ENCODE data around the gene TPRN. TPM values are rescaled to one million over a fixed set of nuclear protein-coding genes. Genes with fewer than 3 reads are reported as not detected.

TPRN gene
- total RNA-seq, 1 experiment from 2014 or later, result 24.9 TPM

- no peaks in the 10 kb centered on the region for H3K9me2 ChIP-seq (ENCODE audit: insufficient read depth)
- CTCF ChIA-PET, result no interaction called here
- H3K9ac ChIP-seq (ENCODE audit: low read length), result no peak overlapping the region
- no peak overlapping the region for H3K4me2 ChIP-seq (ENCODE audit: low read length)
- no peaks in the 10 kb centered on the region for H3K9me3 ChIP-seq (ENCODE audit: control insufficient read depth in 1 of 2, insufficient read depth in 1 of 2, low read depth in 1 of 2, low read length in 2 of 2)
- intact Hi-C loops (cut with micrococcal nuclease), result no loop called here
- peaks cover 0 to under 1% of the 10 kb centered on the region in 2 experiments; a peak in 2 of 4 replicates for H3K36me3 ChIP-seq (ENCODE audit: control insufficient read depth in 1 of 2, insufficient read depth in 2 of 2, low read length in 2 of 2)
- RAD21 ChIA-PET (ENCODE audit: low non-redundant PET in 1 of 2, low total read pairs in 2 of 2, uncharacterized antibody in 2 of 2, unreplicated experiment in 2 of 2), result no interaction called here
- no peak overlapping the region for H2AFZ ChIP-seq (ENCODE audit: low read depth, low read length, poor library complexity, severe bottlenecking)
- H3K4me3 ChIP-seq (replicated peaks in 1 of 2; ENCODE audit: low read depth in 1 of 2, low read length in 2 of 2), result no peak overlapping the region
- no peaks in the 10 kb centered on the region for H4K20me1 ChIP-seq (ENCODE audit: insufficient read depth)
- no peaks in the 10 kb centered on the region for H3K27me3 ChIP-seq (ENCODE audit: insufficient read depth, low read length)
- H3K27ac ChIP-seq (ENCODE audit: low read depth, low read length), result no peak overlapping the region
- POLR2A ChIA-PET, result interaction anchor here (1.6 kb wide), 1 partner anchor 12 kb away, joined by 5 read pairs; no protein-coding TSS in a partner anchor
- peaks cover 5 to 23% of the 10 kb centered on the region in 2 experiments for H3K4me1 ChIP-seq (ENCODE audit: control insufficient read depth in 1 of 2, insufficient read depth in 2 of 2, low read length in 2 of 2)
- ATAC-seq (no peak), DNase-seq (ENCODE audit: low read depth, low spot score) (no peak)
- no peaks in the 10 kb centered on the region for H3K79me2 ChIP-seq (ENCODE audit: insufficient read depth, low read length)
- no TSS peak for BruUV-seq (replicated peaks)
- TF ChIP-seq FOSL1 (IDR thresholded peaks at IDR 0.05; ENCODE audit: low read depth), result no peak
- TF ChIP-seq EZH2 (IDR thresholded peaks at IDR 0.05), result no peak
- TF ChIP-seq, protein P1, sequence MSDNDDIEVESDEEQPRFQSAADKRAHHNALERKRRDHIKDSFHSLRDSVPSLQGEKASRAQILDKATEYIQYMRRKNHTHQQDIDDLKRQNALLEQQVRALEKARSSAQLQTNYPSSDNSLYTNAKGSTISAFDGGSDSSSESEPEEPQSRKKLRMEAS (IDR thresholded peaks at IDR 0.05), result no peak
- no peak for TF ChIP-seq ATF3 (IDR thresholded peaks at IDR 0.05)
- no peak for TF ChIP-seq TCF7L2 (IDR thresholded peaks at IDR 0.05; ENCODE audit: borderline replicate concordance, extremely low read depth, insufficient read depth, insufficient read length)
- TF ChIP-seq POLR2A (IDR thresholded peaks at IDR 0.05; ENCODE audit: borderline replicate concordance, extremely low read depth, insufficient read depth, insufficient read length), result no peak
- TF ChIP-seq YY1 (IDR thresholded peaks at IDR 0.05; ENCODE audit: extremely low read depth, insufficient replicate concordance, low read depth, low read length), result no peak
- TF ChIP-seq JUND (IDR thresholded peaks at IDR 0.05), result no peak
- no peak for TF ChIP-seq EGR1 (IDR thresholded peaks at IDR 0.05; ENCODE audit: low read depth)
- TF ChIP-seq CBX3 (IDR thresholded peaks at IDR 0.05; ENCODE audit: low read depth), result no peak
- no peak for TF ChIP-seq CTCF (IDR thresholded peaks at IDR 0.05 in 2 of 3, conservative IDR thresholded peaks at IDR 0.05 in 1 of 3; ENCODE audit: borderline replicate concordance in 1 of 3, insufficient read depth in 1 of 3, low read depth in 2 of 3, low read length in 2 of 3)
- no peak for TF ChIP-seq CEBPB (IDR thresholded peaks at IDR 0.05; ENCODE audit: low read depth)
- no peak for TF ChIP-seq POLR2AphosphoS5 (IDR thresholded peaks at IDR 0.05; ENCODE audit: low read depth, low read length)
- TF ChIP-seq, protein P2, sequence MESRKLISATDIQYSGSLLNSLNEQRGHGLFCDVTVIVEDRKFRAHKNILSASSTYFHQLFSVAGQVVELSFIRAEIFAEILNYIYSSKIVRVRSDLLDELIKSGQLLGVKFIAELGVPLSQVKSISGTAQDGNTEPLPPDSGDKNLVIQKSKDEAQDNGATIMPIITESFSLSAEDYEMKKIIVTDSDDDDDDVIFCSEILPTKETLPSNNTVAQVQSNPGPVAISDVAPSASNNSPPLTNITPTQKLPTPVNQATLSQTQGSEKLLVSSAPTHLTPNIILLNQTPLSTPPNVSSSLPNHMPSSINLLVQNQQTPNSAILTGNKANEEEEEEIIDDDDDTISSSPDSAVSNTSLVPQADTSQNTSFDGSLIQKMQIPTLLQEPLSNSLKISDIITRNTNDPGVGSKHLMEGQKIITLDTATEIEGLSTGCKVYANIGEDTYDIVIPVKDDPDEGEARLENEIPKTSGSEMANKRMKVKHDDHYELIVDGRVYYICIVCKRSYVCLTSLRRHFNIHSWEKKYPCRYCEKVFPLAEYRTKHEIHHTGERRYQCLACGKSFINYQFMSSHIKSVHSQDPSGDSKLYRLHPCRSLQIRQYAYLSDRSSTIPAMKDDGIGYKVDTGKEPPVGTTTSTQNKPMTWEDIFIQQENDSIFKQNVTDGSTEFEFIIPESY (IDR thresholded peaks at IDR 0.05; ENCODE audit: extremely low read depth, insufficient replicate concordance, low read length), result no peak
- TF ChIP-seq, protein P3, sequence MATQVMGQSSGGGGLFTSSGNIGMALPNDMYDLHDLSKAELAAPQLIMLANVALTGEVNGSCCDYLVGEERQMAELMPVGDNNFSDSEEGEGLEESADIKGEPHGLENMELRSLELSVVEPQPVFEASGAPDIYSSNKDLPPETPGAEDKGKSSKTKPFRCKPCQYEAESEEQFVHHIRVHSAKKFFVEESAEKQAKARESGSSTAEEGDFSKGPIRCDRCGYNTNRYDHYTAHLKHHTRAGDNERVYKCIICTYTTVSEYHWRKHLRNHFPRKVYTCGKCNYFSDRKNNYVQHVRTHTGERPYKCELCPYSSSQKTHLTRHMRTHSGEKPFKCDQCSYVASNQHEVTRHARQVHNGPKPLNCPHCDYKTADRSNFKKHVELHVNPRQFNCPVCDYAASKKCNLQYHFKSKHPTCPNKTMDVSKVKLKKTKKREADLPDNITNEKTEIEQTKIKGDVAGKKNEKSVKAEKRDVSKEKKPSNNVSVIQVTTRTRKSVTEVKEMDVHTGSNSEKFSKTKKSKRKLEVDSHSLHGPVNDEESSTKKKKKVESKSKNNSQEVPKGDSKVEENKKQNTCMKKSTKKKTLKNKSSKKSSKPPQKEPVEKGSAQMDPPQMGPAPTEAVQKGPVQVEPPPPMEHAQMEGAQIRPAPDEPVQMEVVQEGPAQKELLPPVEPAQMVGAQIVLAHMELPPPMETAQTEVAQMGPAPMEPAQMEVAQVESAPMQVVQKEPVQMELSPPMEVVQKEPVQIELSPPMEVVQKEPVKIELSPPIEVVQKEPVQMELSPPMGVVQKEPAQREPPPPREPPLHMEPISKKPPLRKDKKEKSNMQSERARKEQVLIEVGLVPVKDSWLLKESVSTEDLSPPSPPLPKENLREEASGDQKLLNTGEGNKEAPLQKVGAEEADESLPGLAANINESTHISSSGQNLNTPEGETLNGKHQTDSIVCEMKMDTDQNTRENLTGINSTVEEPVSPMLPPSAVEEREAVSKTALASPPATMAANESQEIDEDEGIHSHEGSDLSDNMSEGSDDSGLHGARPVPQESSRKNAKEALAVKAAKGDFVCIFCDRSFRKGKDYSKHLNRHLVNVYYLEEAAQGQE (IDR thresholded peaks at IDR 0.05; ENCODE audit: low read depth), result no peak
- TF ChIP-seq RAD21 (IDR thresholded peaks at IDR 0.05; ENCODE audit: low read depth), result no peak
- no peak for TF ChIP-seq SRF (IDR thresholded peaks at IDR 0.05; ENCODE audit: low read depth)
- no peak for TF ChIP-seq ZFX (IDR thresholded peaks at IDR 0.05)
- TF ChIP-seq SIN3A (IDR thresholded peaks at IDR 0.05; ENCODE audit: low read depth), result no peak
These were observed 25.7 kb downstream of the TPRN start for GRCh38 chr9:137174722-137175293.
